Natural killer cell (primary cell): Measurements from ENCODE around the gene FERMT1. TPM values are rescaled to one million over a fixed set of nuclear protein-coding genes. Genes with fewer than 3 reads are reported as not detected.

Experiments used
- ATAC-seq, 3 donors: fragments of 150-1000 bp in 2 of 3; fragments of 200-7000 bp in 1 of 3; cut with Tn5 transposase; 1 replicate in 1 of 3; 2 replicates in 2 of 3; pipeline ENCODE4 v1.10.0; 2021; ENCODE audit warnings: mild to moderate bottlenecking in 2 of 3, moderate library complexity in 2 of 3
- DNase-seq, 2 donors: peaks; one replicate each; pipeline versions ENCODE4 v3.0.0 to v3.0.0-alpha.2; 2013 to 2021; ENCODE audit warnings: mixed read lengths in 1 of 2
- H3K27ac ChIP-seq: one replicate; pipeline ENCODE4 v1.5.1; 2013; ENCODE audit warnings: mild to moderate bottlenecking, low read length
- H3K27me3 ChIP-seq: one replicate; pipeline ENCODE4 v1.6.1; 2013; ENCODE audit warnings: low read length; ENCODE audit not compliant: control insufficient read depth, insufficient read depth
- H3K36me3 ChIP-seq: one replicate; pipeline ENCODE4 v1.6.1; 2013; ENCODE audit warnings: low read length; ENCODE audit not compliant: control insufficient read depth, insufficient read depth
- H3K4me1 ChIP-seq: one replicate; pipeline ENCODE4 v1.6.1; 2013; ENCODE audit warnings: low read length; ENCODE audit not compliant: control insufficient read depth, insufficient read depth
- H3K4me3 ChIP-seq: one replicate; pipeline ENCODE4 v1.5.1; 2013; ENCODE audit warnings: low read length
- H3K9me3 ChIP-seq: one replicate; pipeline ENCODE4 v1.6.1; 2013; ENCODE audit warnings: low read length; ENCODE audit not compliant: control insufficient read depth, insufficient read depth
- H3K27ac Mint-ChIP-seq, 2 donors: one replicate each; pipeline ENCODE4 v1.8.0; 2022; ENCODE audit warnings: mild to moderate bottlenecking in 2 of 2, mixed read lengths in 2 of 2, moderate library complexity in 1 of 2
- H3K27me3 Mint-ChIP-seq, 2 donors: one replicate each; pipeline ENCODE4 v1.8.0; 2022; ENCODE audit warnings: low read depth in 2 of 2, mixed read lengths in 2 of 2
- H3K36me3 Mint-ChIP-seq: one replicate; pipeline ENCODE4 v1.8.0; 2022; ENCODE audit warnings: mixed read lengths
- H3K4me1 Mint-ChIP-seq, 2 donors: one replicate each; pipeline ENCODE4 v1.8.0; 2022; ENCODE audit warnings: mixed read lengths in 2 of 2
- H3K4me3 Mint-ChIP-seq: one replicate; pipeline ENCODE4 v1.8.0; 2022; ENCODE audit warnings: mild to moderate bottlenecking, moderate library complexity, mixed read lengths
- H3K9me3 Mint-ChIP-seq, 2 donors: one replicate each; pipeline ENCODE4 v1.8.0; 2022; ENCODE audit warnings: mixed read lengths in 2 of 2
- CTCF ChIP-seq: fragments of 200-600 bp; IDR thresholded peaks from one replicate; pipeline ENCODE4 v1.8.0; 2022; ENCODE audit warnings: antibody characterized with exemption
- WGBS: methylation state at CpG from one replicate; pipeline ENCODE4 v1.1.7; 2013; ENCODE audit warnings: missing lambda C conversion rate; ENCODE audit not compliant: insufficient coverage; 5-methylcytosine and 5-hydroxymethylcytosine counted together
- intact Hi-C: fragments of 100-400 bp; cut with micrococcal nuclease; formaldehyde crosslinking; loops from one replicate; pipeline ENCODE4 v1.14.2; 2022
- total RNA-seq, 4 donors: library from RNA; stranded (reverse); fragments of 120-200 nt in 1 of 4; gene quantifications; one replicate each; pipeline versions ENCODE4 v1.2.3 to v1.2.4, GENCODE V29; 2013 to 2022

FERMT1 gene
- total RNA-seq, 3 donors from 2014 or later (not counting 1 experiment from before 2014, with no cell fraction given): not detected

GRCh38 chr20:6140947-6141346 is 18.1 kb upstream of the FERMT1 start:
- intact Hi-C loops: loop anchor here (5.0 kb wide), 1 partner anchor 1146 kb away; no protein-coding TSS in a partner anchor
- Histone ChIP-seq H3K9me3 (no peaks in the 10 kb centered on the region), H3K4me3 (no peak overlapping the region), H3K27ac (no peak overlapping the region), H3K4me1 (no peaks in the 10 kb centered on the region), H3K27me3 (no peaks in the 10 kb centered on the region), H3K36me3 (no peaks in the 10 kb centered on the region)
- Mint-ChIP-seq H3K9me3 (no peaks in the 10 kb centered on the region), H3K27me3 (peaks cover 5 to 19% of the 10 kb centered on the region in 2 donors), H3K27ac (no peak overlapping the region), H3K36me3 (no peaks in the 10 kb centered on the region), H3K4me3 (no peak overlapping the region), H3K4me1 (no peaks in the 10 kb centered on the region)
- 80% methylated on average over 3 of the region's 3 CpGs for WGBS
- no peak for DNase-seq
- no peak for ATAC-seq
- no peak for TF ChIP-seq CTCF

GRCh38 chr20:6135347-6135746 is 12.5 kb upstream of the FERMT1 start:
- Histone ChIP-seq H3K27me3 (no peaks in the 10 kb centered on the region), H3K27ac (no peak overlapping the region), H3K4me1 (no peaks in the 10 kb centered on the region), H3K36me3 (no peaks in the 10 kb centered on the region), H3K9me3 (no peaks in the 10 kb centered on the region), H3K4me3 (no peak overlapping the region)
- intact Hi-C loops: no loop called here
- ATAC-seq (no peak), DNase-seq (no peak)
- TF ChIP-seq CTCF: no peak
- H3K4me3 Mint-ChIP-seq: no peak overlapping the region
- H3K4me1 Mint-ChIP-seq: no peaks in the 10 kb centered on the region
- 86% methylated on average over 8 of the region's 8 CpGs for WGBS
- H3K36me3 Mint-ChIP-seq: no peaks in the 10 kb centered on the region
- H3K27me3 Mint-ChIP-seq: peaks cover 15 to 38% of the 10 kb centered on the region in 2 donors
- no peak overlapping the region for H3K27ac Mint-ChIP-seq
- H3K9me3 Mint-ChIP-seq: no peaks in the 10 kb centered on the region

- Mint-ChIP-seq H3K27ac (no peak overlapping the region), H3K36me3 (no peaks in the 10 kb centered on the region), H3K27me3 (peaks cover 15 to 34% of the 10 kb centered on the region in 2 donors), H3K4me1 (no peaks in the 10 kb centered on the region), H3K4me3 (no peak overlapping the region), H3K9me3 (no peaks in the 10 kb centered on the region)
- 89% methylated on average over 8 of the region's 8 CpGs for WGBS
- no peak overlapping the region for H3K27ac ChIP-seq
- no peak for TF ChIP-seq CTCF
- no peak overlapping the region for H3K4me3 ChIP-seq
- H3K4me1 ChIP-seq: no peaks in the 10 kb centered on the region
- intact Hi-C loops: no loop called here
- ATAC-seq: no peak
- H3K9me3 ChIP-seq: no peaks in the 10 kb centered on the region
- no peaks in the 10 kb centered on the region for H3K27me3 ChIP-seq
- H3K36me3 ChIP-seq: no peaks in the 10 kb centered on the region
- no peak for DNase-seq
These were observed 11.8 kb upstream of the FERMT1 start for GRCh38 chr20:6134592-6134991.

- Histone ChIP-seq H3K27ac (no peak overlapping the region), H3K27me3 (no peaks in the 10 kb centered on the region), H3K4me1 (no peaks in the 10 kb centered on the region), H3K4me3 (no peak overlapping the region), H3K9me3 (no peaks in the 10 kb centered on the region), H3K36me3 (no peaks in the 10 kb centered on the region)
- TF ChIP-seq CTCF: no peak
- peaks cover 14 to 32% of the 10 kb centered on the region in 2 donors for H3K27me3 Mint-ChIP-seq
- DNase-seq (no peak), ATAC-seq (no peak)
- H3K9me3 Mint-ChIP-seq: no peaks in the 10 kb centered on the region
- WGBS: 93% methylated on average over 5 of the region's 5 CpGs
- H3K27ac Mint-ChIP-seq: no peak overlapping the region
- intact Hi-C loops: no loop called here
- H3K4me1 Mint-ChIP-seq: no peaks in the 10 kb centered on the region
- H3K4me3 Mint-ChIP-seq: no peak overlapping the region
- H3K36me3 Mint-ChIP-seq: no peaks in the 10 kb centered on the region
These were observed 7.2 kb upstream of the FERMT1 start for GRCh38 chr20:6130045-6130444.
